ENCODE results near the gene LIME1.

LIME1 gene

GRCh38 chr20:63697357-63697867 is 39.1 kb upstream of the LIME1 start:
- peak; percentile 64 for DNase-seq

DNA sequence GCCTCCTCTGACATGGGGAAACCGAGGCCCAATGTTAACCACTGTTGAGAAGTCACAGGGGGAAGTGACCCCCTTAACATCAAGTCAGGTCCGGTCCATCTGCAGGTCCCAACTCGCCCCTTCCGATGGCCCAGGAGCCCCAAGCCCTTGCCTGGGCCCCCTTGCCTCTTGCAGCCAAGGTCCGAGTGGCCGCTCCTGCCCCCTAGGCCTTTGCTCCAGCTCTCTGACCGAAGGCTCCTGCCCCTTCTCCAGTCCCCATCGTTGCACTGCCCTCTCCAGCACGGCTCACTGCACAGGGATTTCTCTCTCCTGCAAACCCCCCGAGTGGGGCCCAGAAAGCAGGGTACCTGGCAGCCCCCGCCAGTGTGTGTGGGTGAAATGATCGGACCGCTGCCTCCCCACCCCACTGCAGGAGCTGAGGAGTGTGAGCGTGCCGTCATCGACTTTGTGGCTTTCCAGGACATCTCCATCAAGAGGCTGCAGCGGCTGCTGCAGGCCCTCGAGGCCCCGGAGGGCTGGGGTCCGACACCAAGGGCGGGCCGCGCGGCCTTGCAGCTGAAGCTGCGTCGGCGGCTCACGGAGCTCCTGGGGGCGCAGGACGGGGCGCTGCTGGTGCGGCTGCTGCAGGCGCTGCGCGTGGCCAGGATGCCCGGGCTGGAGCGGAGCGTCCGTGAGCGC is 38.5 kb upstream of the LIME1 start:
- DNase-seq, result no peak

DNA sequence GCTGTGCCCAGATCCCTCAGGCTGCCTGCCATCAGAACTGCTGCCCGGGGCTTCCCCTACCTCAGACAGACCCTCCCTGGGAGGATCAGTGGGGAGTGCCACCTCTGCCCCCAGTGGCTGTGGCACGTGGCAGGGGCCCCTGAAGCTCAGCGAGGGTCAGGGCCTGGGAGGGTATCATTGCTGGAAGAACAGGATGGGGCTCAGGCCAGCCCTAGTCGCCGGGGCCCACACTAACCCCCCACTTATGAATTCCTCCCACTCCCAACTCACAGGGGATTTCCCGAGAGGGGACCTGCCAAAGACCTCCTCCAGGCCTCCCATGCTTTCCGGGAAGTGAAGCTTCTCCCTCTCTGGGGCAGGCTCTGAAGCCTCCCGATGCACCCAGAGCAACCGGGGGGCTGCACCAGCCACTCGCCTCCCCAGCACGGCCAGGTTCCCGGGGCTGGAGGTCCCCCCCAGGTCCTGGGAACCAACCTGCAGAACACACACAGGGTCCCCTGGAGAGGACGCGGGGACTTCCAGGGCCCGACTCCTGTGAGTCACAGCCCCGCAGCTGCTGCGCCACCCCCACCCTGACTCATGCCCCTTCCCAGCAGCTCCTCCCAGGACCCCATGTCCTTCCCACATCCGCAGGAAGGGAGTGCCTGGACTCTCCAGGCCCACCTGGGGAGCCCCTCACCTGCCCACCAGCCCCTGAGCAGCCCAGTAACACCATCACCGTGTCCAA is 37.6 kb upstream of the LIME1 start:
- peak; percentile 75 for DNase-seq

DNA sequence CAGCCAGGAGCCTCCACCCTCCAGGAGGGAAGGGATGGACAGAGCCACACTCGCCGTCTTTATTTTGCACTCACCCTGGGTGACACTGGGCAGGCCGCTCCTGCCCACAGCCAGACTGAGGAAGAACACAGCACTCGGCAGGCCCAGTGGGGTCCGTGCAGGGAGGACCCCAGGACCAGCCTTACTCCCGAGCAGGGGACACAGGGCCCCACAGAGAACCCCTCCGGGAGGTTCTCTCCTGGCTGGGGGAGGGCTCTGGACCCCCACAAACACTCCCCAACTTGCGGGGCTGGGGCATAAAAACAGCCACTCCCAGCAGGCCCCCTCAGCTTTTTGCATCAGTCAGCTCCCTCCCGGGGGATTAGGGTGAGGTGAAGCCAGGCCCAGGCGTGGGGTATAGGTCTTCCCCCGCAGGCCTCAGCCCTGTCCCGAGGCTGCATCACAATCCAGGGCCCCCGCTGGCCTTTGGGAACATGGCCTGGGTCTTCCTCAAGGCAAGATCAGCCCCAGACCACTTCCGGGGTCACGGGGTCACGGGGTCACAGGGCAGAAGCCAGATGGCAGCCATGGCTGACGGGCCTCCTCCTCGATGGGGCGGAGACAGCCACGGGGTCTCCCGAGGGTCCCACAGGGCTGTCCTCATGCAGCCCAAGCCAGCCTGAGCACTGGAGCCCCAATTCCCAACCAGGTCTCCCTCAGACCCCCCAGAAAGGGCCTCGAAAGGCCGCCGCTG is 36.8 kb upstream of the LIME1 start:
- no peak for DNase-seq

- DNase-seq, result no peak
These were observed 36.0 kb upstream of the LIME1 start for GRCh38 chr20:63700199-63701050.

DNA sequence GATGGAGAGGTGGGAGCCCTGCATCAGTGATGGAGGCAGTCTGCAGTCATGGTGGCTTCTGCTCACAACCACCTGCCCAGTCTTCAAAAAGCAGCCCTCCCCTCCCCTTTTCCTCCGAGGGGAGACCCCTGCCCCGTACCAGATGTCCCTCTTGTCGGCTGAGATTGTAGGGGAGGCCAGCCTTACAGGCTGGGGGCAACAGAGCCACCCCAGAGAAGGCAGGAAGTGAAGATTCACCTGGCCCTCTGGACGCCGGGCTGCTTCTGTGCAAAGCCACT is 35.5 kb upstream of the LIME1 start:
- DNase-seq, result peak; percentile 55

DNA sequence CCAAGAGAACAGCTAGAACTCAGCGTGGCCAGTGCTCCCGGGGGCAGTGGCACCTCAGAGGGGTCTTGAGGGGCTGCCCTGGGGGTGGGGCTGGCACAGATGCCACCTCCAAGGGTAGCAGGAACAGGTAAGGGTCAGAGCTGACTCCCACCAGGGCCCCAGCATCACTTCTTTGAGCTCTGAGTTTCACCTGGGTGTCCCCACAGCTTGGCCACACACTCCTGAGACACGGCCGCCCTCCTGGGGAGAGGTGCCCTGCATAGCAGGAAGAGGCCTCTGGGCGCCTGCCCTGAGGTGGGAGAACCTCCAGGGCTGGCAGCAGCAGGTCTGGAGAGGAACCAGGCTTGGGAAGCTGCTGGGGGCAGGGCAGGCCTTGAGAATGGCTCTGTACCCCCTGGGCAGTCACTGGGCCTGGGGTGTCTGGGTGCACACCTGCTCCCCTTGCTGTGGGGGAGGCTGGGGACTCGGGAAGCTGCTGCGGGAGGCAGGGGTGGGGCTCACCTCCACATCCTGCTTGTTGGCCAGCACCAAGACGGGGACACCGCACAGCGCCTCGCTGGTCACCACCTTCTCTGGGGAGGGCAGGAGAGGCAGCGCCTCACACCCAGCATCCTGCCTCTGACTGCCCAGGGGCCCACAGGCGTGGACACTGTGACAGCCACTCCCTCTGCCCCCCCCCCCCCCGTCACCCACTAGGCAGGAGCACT is 35.0 kb upstream of the LIME1 start:
- peak; percentile 62 for DNase-seq

- DNase-seq, result no peak
These were observed 34.3 kb upstream of the LIME1 start for GRCh38 chr20:63702036-63702665.

- peak; percentile 57 for DNase-seq
These were observed 33.6 kb upstream of the LIME1 start for GRCh38 chr20:63702751-63703470.

DNA sequence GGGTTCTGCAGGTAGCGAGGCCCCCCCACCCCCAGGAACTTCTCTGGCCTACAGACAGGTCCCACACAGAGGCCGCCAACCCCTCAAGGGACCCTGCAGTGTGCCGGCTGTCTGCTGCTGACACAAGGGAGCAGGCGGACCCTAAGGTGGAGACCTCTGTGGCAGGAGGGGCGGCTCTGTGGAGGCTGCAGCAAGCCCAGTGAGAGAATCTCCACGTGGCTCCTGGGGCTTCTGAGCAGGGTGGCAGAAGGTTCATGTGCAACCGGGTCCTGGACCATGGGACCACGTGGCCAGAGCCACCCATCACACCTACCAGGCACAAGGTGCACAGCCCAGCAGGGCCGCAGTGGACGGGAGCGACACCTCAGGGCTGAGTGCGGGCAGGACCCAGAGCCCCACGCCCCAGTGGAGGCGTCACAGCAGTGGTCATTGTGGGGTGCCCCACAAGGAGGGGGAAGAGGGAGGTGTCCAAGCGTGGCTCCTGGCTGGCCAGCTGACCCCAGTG is 32.9 kb upstream of the LIME1 start:
- no peak for DNase-seq

DNA sequence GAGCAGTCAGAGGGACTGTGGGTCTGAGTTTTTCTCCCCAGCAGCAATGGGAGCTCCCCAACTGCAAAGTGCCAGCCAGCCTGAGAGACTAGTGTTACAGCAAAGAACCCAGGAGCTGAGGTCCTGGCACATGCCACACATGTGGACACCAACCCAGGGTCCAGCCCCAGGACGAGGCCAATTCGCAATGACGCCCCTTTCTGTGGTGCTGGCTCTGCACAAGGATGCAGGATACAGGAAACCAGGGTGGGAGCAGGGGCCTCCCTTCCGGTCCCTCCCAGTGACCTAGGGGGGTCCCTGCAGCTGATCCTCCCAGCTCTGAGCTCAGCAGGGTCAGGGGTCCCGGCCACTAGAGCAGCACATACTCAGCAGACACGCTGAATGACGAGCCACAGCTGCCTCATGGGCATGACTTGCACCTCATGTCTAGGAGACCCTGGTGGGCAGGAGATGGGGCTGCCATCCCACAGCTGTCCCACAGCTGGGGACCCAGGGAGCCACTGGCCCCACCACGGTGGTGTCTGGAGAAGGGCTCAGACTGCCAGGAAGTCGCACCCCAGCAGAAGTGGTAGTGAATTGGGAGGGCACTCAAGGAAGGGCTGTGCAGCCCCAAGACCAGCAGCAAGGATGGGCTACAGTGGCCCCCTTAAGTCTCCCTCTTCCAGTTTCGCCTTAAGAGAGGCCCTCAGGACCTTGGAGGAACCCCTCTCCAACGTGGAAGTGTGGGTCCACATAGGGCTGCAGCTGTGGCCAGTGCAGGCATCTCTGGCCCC is 32.3 kb upstream of the LIME1 start:
- DNase-seq, result no peak

DNA sequence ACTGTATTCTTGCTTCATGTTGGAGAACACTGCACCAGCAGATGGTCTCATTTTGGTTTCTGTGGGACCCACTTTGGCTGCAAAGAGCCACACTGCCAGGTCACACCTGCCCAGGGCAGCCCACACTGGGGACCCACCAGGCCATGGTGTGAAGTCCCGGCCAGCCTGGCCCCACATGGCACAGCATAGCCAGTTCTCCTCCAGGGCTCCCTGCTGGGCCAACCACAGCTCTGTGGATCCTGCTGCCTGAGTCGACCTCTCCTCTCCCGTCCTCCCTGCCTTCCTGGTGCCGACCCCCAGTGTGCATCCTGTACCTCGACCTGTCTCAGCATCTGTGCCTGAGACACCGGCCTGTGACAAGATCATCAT is 31.7 kb upstream of the LIME1 start:
- no peak for DNase-seq

DNA sequence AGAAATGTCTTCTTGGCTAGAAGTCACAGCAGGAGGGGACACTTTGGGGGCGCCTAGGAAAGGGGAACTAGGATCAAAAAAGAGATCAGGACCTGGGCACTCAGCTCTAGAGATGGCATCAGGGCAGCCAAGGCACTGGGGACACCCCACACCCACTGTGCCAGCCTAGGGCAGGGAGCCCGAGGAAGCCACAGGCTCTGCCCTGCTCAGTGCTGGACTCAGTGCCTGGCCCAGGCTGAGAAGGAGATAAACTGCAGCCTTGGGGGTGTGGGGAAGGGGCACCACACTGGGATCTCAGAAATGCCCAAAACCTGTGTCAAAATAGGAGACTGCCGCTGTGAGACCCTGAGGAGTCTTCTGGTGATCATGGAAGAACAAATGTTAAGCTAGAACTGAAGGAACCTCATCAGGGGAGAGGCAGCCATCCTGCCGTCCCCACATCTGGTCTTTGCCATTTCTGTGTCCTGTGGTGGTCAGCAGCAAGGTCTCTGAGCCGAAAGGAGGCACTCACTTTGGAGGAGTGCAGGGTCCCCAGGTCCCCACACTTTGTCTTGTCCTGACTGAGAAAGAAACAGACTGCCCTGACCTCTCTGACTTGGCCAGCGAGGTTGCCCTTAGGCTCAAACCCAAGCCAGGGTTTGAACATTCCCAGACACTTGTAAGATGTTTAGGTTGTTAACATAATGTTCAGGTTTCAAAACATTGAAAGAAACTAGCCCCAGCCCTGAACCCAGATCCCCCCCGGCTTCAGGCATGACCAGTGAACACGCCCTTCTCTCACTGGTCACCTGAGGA is 31.0 kb upstream of the LIME1 start:
- no peak for DNase-seq

DNA sequence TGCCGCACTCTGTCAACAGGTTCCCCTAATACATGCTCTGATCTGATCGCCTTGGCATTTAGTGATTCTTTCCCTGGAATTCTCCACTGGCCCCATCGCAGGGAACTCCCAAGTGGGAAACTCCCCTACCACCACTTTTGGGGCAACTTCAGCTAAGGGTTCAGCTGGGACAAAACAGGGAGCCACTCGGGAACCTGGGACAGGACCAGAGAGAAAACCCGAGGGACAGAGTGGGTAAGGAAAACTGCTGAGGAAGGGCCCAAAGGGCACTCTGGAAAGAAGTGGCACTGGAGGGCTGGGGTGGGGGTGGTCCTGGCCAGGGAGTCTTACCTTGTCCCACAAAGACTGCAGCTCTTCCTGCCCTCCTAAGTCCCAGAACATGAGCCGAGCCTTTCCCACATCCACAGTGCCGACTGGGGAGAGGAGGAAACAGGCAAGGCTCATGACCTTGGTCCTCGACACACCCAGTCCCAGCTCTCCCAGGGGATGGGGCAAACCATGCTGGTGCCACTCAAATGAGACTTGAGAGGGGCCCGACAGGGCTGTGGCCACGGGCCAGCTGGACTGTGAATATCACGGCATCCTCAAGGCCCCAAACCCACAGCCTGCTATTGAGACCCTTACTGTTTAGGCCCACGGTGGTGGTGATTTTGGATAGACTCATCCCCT is 30.3 kb upstream of the LIME1 start:
- DNase-seq, result no peak

DNA sequence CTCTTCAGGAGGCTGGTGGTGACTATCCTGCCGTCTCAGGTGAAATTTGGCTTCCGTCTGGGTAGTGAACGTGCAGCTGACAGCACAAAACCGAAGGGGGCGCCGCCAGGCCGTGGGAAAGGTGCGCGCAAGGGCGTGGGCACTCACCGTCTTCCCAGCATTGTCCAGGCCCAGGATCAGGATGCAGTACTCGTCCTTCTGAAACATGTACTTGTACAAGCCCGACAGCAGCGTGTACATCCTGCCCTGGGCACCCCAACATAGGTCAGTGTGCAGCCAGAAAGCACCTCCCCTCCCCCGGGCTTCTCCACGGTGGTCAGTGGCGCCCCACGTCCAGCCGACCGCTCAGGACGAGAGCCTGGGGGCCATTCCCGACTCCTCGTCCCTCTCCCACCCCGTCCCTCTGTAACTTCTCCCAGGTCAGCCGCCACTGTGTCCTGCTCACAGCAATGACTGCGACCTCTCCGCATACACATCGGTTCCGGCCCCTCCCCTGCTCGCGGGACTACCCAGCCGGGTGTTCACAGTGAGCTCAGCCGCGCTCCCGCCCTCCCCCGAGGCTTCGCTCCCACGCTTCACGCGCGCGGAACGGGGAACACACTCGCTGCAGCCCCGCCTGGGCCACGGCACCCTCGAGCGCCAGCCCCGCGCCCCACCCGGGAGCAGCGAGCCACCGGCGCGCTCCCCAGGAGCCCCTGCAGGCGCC is 29.5 kb upstream of the LIME1 start:
- DNase-seq, result peak; percentile 81

DNA sequence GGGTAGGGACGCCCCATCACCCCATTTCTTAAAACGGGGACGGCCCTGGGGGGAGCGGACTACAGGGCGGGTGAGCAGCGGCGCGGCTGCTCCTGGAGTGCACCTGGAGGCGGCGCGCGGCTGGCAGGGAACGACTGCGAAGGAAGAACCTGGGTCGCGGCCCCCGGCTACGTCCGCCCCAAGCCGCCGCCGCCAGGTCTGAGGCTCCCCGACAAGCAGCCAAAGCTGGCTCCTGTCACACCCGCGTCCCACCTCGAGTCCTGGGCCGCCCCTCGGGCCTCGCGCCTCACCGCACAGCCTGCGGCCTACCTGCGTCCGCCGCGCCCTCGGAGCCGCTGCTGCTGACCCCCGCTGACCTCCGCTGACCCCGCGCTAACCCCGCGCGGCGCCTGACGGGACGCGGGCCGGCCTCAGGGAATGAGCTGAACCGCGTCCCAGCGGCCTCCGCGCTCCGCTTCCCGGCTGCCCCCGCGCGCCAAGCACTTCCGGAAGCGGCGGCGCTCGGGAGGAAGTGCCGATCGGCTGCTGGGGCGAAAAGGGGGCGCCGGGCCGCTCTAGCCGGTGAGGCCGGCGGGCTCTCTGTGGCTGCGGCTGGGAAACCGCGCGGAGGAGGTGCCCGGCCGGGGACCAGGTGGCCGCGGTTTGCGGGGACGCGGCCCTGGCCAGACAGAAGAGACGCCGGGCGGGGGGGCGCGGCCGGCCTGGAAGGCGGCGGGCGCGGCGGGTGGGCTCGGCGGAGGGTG is 28.7 kb upstream of the LIME1 start, which contains the start of the genes ARFRP1 and ZGPAT:
TSS of gene ARFRP1 (minus strand) at position 419 of the 743 bp plus-strand sequence. CDS start 885 bp downstream, outside the sequence.
TSS of gene ZGPAT (plus strand) at position 482 of the 743 bp plus-strand sequence. CDS start 542 bp downstream, outside the sequence.
- DNase-seq, result peak; percentile 94
